Kidney epithelial cell (primary cell): ENCODE measurements around the gene MRPL33. TPM values are rescaled to one million over a fixed set of nuclear protein-coding genes. Genes with fewer than 3 reads are reported as not detected.

Experiments used
- DNase-seq: peaks from one replicate; pipeline ENCODE4 v3.0.0-alpha.2; 2010; ENCODE audit warnings: low read depth
- H3K27me3 ChIP-seq: 2 replicates; pipeline ENCODE4 v1.6.0; 2011; ENCODE audit warnings: low read length; ENCODE audit not compliant: control insufficient read depth, insufficient read depth
- H3K36me3 ChIP-seq: 2 replicates; pipeline ENCODE4 v1.5.1; 2011; ENCODE audit warnings: low read length; ENCODE audit not compliant: control insufficient read depth, insufficient read depth
- H3K4me3 ChIP-seq: 2 replicates; pipeline ENCODE4 v1.5.1; 2011; ENCODE audit warnings: low read depth, mild to moderate bottlenecking, control low read depth, low read length
- total RNA-seq: library from RNA; depleted of rRNA; stranded (reverse); fragments of >200 nt; gene quantifications from 2 replicates; pipeline ENCODE4 v1.2.3, GENCODE V29; 2015
- TF ChIP-seq, protein P1 (sequence below): IDR thresholded peaks from 2 replicates; pipeline ENCODE4 v1.5.1; 2011; ENCODE audit warnings: mild to moderate bottlenecking, moderate library complexity, low read length, control low read depth, inconsistent platforms; ENCODE audit not compliant: insufficient read depth, poor library complexity, severe bottlenecking

Gene MRPL33
- total RNA-seq, 1 donor from 2014 or later, result 121 TPM

DNA sequence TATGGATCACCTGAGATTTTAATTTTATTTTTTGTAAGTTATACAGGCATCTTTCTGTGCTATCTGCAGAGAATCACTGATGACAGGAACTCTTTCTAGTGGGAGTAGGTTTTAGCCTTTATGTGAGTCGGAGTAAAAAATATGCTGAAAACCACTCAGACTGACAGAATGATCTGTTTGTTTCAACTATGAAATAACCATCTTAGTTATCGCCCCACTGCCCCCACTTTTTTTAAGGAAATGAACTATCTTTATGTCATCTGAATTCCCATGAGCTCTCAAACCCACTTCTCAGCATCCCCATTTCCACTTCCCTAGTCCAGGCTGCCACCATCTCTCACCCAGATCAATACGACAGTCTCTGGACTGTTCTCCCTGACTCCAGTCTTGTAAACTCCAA lies 38.9 kb downstream of the MRPL33 start:
- no peaks in the 10 kb centered on the region for H3K36me3 ChIP-seq
- TF ChIP-seq, protein P1, sequence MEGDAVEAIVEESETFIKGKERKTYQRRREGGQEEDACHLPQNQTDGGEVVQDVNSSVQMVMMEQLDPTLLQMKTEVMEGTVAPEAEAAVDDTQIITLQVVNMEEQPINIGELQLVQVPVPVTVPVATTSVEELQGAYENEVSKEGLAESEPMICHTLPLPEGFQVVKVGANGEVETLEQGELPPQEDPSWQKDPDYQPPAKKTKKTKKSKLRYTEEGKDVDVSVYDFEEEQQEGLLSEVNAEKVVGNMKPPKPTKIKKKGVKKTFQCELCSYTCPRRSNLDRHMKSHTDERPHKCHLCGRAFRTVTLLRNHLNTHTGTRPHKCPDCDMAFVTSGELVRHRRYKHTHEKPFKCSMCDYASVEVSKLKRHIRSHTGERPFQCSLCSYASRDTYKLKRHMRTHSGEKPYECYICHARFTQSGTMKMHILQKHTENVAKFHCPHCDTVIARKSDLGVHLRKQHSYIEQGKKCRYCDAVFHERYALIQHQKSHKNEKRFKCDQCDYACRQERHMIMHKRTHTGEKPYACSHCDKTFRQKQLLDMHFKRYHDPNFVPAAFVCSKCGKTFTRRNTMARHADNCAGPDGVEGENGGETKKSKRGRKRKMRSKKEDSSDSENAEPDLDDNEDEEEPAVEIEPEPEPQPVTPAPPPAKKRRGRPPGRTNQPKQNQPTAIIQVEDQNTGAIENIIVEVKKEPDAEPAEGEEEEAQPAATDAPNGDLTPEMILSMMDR, result no peak
- no peak for DNase-seq
- no peak overlapping the region for H3K4me3 ChIP-seq
- no peaks in the 10 kb centered on the region for H3K27me3 ChIP-seq

GRCh38 chr2:27811768-27812167 lies 40.2 kb downstream of the MRPL33 start:
- TF ChIP-seq, protein P1, result no peak
- DNase-seq, result no peak
- Histone ChIP-seq H3K4me3 (no peak overlapping the region), H3K27me3 (no peaks in the 10 kb centered on the region), H3K36me3 (no peaks in the 10 kb centered on the region)

DNA sequence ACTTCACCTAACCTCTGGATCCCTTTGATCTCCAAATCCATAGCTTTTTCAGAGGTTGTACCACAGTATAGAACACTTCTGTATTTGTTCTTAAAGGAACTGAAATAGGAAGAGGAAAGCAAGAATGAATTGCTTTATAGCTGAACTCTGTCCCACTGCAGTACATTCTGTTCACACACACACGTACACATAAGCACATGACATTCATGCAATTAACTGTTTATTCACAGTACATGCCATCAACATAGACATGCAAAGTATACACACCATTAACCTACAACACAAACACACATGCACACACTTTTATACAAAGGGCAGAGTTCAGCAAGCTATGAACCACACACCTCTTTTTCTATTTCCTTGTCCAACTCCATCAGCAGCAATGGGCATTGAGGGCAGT lies 43.2 kb downstream of the MRPL33 start:
- no peak overlapping the region for H3K4me3 ChIP-seq
- no peaks in the 10 kb centered on the region for H3K36me3 ChIP-seq
- TF ChIP-seq, protein P1, result no peak
- DNase-seq, result no peak
- H3K27me3 ChIP-seq, result no peaks in the 10 kb centered on the region

GRCh38 chr2:27815860-27816438 lies 44.4 kb downstream of the MRPL33 start:
- no peak for DNase-seq
- Histone ChIP-seq H3K4me3 (no peak overlapping the region), H3K36me3 (no peaks in the 10 kb centered on the region), H3K27me3 (no peaks in the 10 kb centered on the region)
- TF ChIP-seq, protein P1, result no peak

DNA sequence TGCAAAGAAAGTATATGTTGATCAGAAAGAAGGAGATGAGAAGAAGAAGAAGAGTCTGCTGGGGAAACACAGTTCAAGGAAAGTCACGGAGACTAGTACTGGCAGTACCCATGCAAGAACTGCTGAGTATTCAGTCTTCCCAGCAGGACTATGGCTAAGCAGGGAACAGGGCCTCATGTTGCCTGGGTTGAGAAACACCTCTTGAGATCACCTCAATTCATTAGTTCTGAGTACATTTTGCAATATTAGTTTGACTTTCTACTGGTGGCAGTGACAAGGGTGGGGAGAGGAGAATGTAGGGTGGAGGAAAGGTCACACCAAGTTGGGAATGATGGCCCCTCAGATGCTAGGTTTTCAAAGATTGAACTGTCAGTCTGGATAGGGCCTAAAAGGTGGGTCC lies 50.5 kb downstream of the MRPL33 start:
- TF ChIP-seq, protein P1, result no peak

GRCh38 chr2:27823135-27823534 lies 51.6 kb downstream of the MRPL33 start:
- TF ChIP-seq, protein P1, result no peak
- Histone ChIP-seq H3K27me3 (no peaks in the 10 kb centered on the region), H3K36me3 (peaks cover 2% of the 10 kb centered on the region), H3K4me3 (no peak overlapping the region)
- DNase-seq, result no peak

More for the DNA sequence above, 50.5 kb downstream of the MRPL33 start:
- DNase-seq, result no peak
- Histone ChIP-seq H3K36me3 (peaks cover 2% of the 10 kb centered on the region), H3K27me3 (no peaks in the 10 kb centered on the region), H3K4me3 (no peak overlapping the region)
